ENCODE data around the gene CDRT4. TPM values are rescaled to one million over a fixed set of nuclear protein-coding genes. Genes with fewer than 3 reads are reported as not detected.

CDRT4 gene
- total RNA-seq, 3 donors from 2014 or later (not counting 1 experiment from before 2014, with no cell fraction given): 5.5 to 14.0 (median 11.8) TPM

- no peaks in the 10 kb centered on the region for H3K27me3 Mint-ChIP-seq (ENCODE audit: low read depth in 2 of 2)
These were observed 15.1 kb upstream of the CDRT4 start for GRCh38 chr17:15482476-15482875.

GRCh38 chr17:15481481-15481880, 14.1 kb upstream of the CDRT4 start:
- Mint-ChIP-seq H3K27ac (no peak overlapping the region), H3K9me3 (no peaks in the 10 kb centered on the region), H3K4me1 (peaks cover 10 to 12% of the 10 kb centered on the region in 2 donors), H3K36me3 (no peaks in the 10 kb centered on the region), H3K4me3 (no peak overlapping the region), H3K27me3 (ENCODE audit: low read depth in 2 of 2) (no peaks in the 10 kb centered on the region)
- H3K4me1 ChIP-seq (ENCODE audit: control insufficient read depth, insufficient read depth, low read length): no peaks in the 10 kb centered on the region
- DNase-seq (no peak), ATAC-seq (no peak)
- intact Hi-C loops (cut with micrococcal nuclease): no loop called here
- H3K4me3 ChIP-seq (ENCODE audit: low read length): no peak overlapping the region
- H3K36me3 ChIP-seq (ENCODE audit: control insufficient read depth, insufficient read depth, low read length): no peaks in the 10 kb centered on the region
- no peaks in the 10 kb centered on the region for H3K27me3 ChIP-seq (ENCODE audit: control insufficient read depth, insufficient read depth, low read length)
- H3K9me3 ChIP-seq (ENCODE audit: control insufficient read depth, insufficient read depth, low read length): no peaks in the 10 kb centered on the region
- TF ChIP-seq CTCF (IDR thresholded peaks at IDR 0.05): no peak
- no peak overlapping the region for H3K27ac ChIP-seq (ENCODE audit: low read length)
- WGBS (ENCODE audit: insufficient coverage): 85% methylated on average over 6 of the region's 6 CpGs

More at GRCh38 chr17:15482476-15482875, 15.1 kb upstream of the CDRT4 start:
- H3K4me3 Mint-ChIP-seq: no peak overlapping the region
- no peaks in the 10 kb centered on the region for H3K9me3 Mint-ChIP-seq
- no peak for TF ChIP-seq CTCF (IDR thresholded peaks at IDR 0.05)
- peaks cover 10 to 12% of the 10 kb centered on the region in 2 donors for H3K4me1 Mint-ChIP-seq
- H3K36me3 Mint-ChIP-seq: no peaks in the 10 kb centered on the region
- no peak overlapping the region for H3K27ac Mint-ChIP-seq
- H3K4me1 ChIP-seq (ENCODE audit: control insufficient read depth, insufficient read depth, low read length): no peaks in the 10 kb centered on the region
- H3K9me3 ChIP-seq (ENCODE audit: control insufficient read depth, insufficient read depth, low read length): no peaks in the 10 kb centered on the region
- H3K27me3 ChIP-seq (ENCODE audit: control insufficient read depth, insufficient read depth, low read length): no peaks in the 10 kb centered on the region
- no peak overlapping the region for H3K4me3 ChIP-seq (ENCODE audit: low read length)
- H3K36me3 ChIP-seq (ENCODE audit: control insufficient read depth, insufficient read depth, low read length): no peaks in the 10 kb centered on the region
- H3K27ac ChIP-seq (ENCODE audit: low read length): no peak overlapping the region
- WGBS (ENCODE audit: insufficient coverage): 79% methylated on average over 6 of the region's 6 CpGs
- ATAC-seq (no peak), DNase-seq (no peak)
- intact Hi-C loops (cut with micrococcal nuclease): no loop called here

- Histone ChIP-seq H3K4me1 (ENCODE audit: control insufficient read depth, insufficient read depth, low read length) (no peaks in the 10 kb centered on the region), H3K9me3 (ENCODE audit: control insufficient read depth, insufficient read depth, low read length) (no peaks in the 10 kb centered on the region), H3K4me3 (ENCODE audit: low read length) (no peak overlapping the region), H3K36me3 (ENCODE audit: control insufficient read depth, insufficient read depth, low read length) (no peaks in the 10 kb centered on the region), H3K27ac (ENCODE audit: low read length) (no peak overlapping the region), H3K27me3 (ENCODE audit: control insufficient read depth, insufficient read depth, low read length) (no peaks in the 10 kb centered on the region)
- no peaks in the 10 kb centered on the region for H3K36me3 Mint-ChIP-seq
- intact Hi-C loops (cut with micrococcal nuclease): no loop called here
- ATAC-seq: no peak
- no peak overlapping the region for H3K27ac Mint-ChIP-seq
- peaks cover 5 to 7% of the 10 kb centered on the region in 2 donors for H3K4me1 Mint-ChIP-seq
- 92% methylated on average over 6 of the region's 6 CpGs for WGBS (ENCODE audit: insufficient coverage)
- no peak for DNase-seq
- no peaks in the 10 kb centered on the region for H3K9me3 Mint-ChIP-seq
- H3K4me3 Mint-ChIP-seq: no peak overlapping the region
- no peak for TF ChIP-seq CTCF (IDR thresholded peaks at IDR 0.05)
- H3K27me3 Mint-ChIP-seq (ENCODE audit: low read depth in 2 of 2): no peaks in the 10 kb centered on the region
These were observed 12.8 kb upstream of the CDRT4 start for GRCh38 chr17:15480204-15480603.

- DNase-seq (no peak), ATAC-seq (no peak)
- no peak for TF ChIP-seq CTCF (IDR thresholded peaks at IDR 0.05)
- Mint-ChIP-seq H3K27ac (no peak overlapping the region), H3K36me3 (peaks cover 4% of the 10 kb centered on the region), H3K27me3 (ENCODE audit: low read depth in 2 of 2) (no peaks in the 10 kb centered on the region), H3K9me3 (no peaks in the 10 kb centered on the region), H3K4me1 (peaks cover 5 to 7% of the 10 kb centered on the region in 2 donors), H3K4me3 (no peak overlapping the region)
- Histone ChIP-seq H3K4me3 (ENCODE audit: low read length) (no peak overlapping the region), H3K27ac (ENCODE audit: low read length) (no peak overlapping the region), H3K9me3 (ENCODE audit: control insufficient read depth, insufficient read depth, low read length) (no peaks in the 10 kb centered on the region), H3K36me3 (ENCODE audit: control insufficient read depth, insufficient read depth, low read length) (no peaks in the 10 kb centered on the region), H3K4me1 (ENCODE audit: control insufficient read depth, insufficient read depth, low read length) (no peaks in the 10 kb centered on the region), H3K27me3 (ENCODE audit: control insufficient read depth, insufficient read depth, low read length) (no peaks in the 10 kb centered on the region)
- intact Hi-C loops (cut with micrococcal nuclease): no loop called here
These were observed 12.3 kb upstream of the CDRT4 start for GRCh38 chr17:15479703-15480102.
